GM21576 (cell line): ENCODE data around the gene SLC9A5.

ENCODE experiments used
- ATAC-seq: cut with Tn5 transposase; IDR thresholded peaks from one replicate; pipeline ENCODE4 v1.9.1; 2021; ENCODE audit warnings: mild to moderate bottlenecking, moderate library complexity; ENCODE audit not compliant: unreplicated experiment

SLC9A5 gene

GRCh38 chr16:67305216-67306071 is 56.7 kb downstream of the SLC9A5 start:
- no peak for ATAC-seq

- no peak for ATAC-seq
Observed at GRCh38 chr16:67310561-67310960, 61.8 kb downstream of the SLC9A5 start.

- ATAC-seq, result peak; percentile 73
Observed at GRCh38 chr16:67311607-67312488, 63.1 kb downstream of the SLC9A5 start.

GRCh38 chr16:67312719-67313118 is 63.9 kb downstream of the SLC9A5 start:
- no peak for ATAC-seq

GRCh38 chr16:67317853-67318252 is 69.1 kb downstream of the SLC9A5 start:
- ATAC-seq, result no peak
